GM18505 (cell line): ENCODE data around the gene POP7.

Experiments used
- ATAC-seq: cut with Tn5 transposase; IDR thresholded peaks from one replicate; pipeline ENCODE4 v1.9.1; 2021; ENCODE audit not compliant: unreplicated experiment
- POLR2A ChIP-seq: IDR thresholded peaks from 4 replicates; pipeline ENCODE4 v1.6.1; 2011; ENCODE audit warnings: borderline replicate concordance; ENCODE audit not compliant: insufficient read depth, insufficient read length; ENCODE audit errors: extremely low read depth

Gene POP7

DNA sequence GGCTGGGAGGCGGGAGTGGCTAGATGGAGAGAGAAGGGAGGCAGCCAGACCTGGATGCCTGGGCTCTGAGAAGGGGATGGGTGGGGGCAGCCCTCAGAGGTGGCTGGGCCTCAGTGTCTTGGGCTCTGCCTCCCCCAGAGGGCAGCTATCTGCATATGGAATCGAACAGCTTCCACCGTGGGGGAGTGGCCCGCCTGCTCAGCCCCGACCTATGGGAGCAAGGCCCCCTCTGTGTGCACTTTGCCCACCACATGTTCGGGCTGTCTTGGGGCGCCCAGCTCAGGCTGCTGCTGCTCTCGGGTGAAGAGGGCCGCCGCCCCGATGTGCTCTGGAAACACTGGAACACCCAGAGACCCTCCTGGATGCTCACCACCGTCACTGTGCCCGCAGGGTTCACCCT is 30.8 kb downstream of the POP7 start:
- TF ChIP-seq POLR2A, result no peak
- ATAC-seq, result no peak

DNA sequence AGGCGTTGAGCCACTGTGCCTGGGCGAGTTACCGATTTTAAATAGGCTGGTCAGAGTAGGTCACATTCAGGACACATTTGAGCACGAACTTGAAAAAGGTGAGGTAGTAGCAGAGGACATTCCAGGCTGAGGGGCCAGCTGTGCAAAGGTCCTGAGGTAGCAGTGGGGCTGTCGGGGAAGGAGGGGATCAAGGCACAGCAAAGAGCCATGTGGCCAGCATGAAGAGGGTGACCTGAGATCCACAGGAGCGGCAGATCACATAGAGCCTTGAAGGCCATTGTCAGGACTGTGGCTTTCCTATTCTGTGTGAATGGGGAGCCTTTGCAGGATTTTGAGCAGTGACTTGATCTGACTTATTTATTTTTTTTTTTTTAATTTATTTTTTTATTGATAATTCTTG is 34.0 kb downstream of the POP7 start:
- no peak for ATAC-seq

DNA sequence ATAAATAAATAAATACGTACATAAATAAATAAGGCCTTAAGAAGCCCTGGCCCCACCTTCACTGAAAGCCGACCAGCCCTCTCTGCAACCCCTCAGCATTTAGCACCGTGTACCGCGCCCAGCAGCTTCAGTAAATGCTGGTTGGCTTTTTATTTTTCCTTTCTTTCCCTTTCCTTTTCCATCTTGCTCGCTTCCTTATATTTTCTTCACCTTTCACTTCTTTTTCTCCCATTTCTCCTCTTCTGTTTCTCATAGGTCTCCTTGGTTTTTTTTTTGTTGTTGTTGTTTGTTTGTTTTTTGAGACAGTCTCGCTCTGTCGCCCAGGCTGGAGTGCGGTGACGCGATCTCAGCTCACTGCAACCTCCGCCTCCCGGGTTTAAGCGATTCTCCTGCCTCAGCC is 38.7 kb downstream of the POP7 start:
- no peak for TF ChIP-seq POLR2A

More for the DNA sequence above, 34.0 kb downstream of the POP7 start:
- no peak for TF ChIP-seq POLR2A

GRCh38 chr7:100745184-100745583 is 39.3 kb downstream of the POP7 start:
- ATAC-seq, result no peak
- no peak for TF ChIP-seq POLR2A

More for the DNA sequence above, 38.7 kb downstream of the POP7 start:
- ATAC-seq, result no peak

GRCh38 chr7:100752994-100753393 is 47.1 kb downstream of the POP7 start:
- no peak for TF ChIP-seq POLR2A
- ATAC-seq, result no peak

DNA sequence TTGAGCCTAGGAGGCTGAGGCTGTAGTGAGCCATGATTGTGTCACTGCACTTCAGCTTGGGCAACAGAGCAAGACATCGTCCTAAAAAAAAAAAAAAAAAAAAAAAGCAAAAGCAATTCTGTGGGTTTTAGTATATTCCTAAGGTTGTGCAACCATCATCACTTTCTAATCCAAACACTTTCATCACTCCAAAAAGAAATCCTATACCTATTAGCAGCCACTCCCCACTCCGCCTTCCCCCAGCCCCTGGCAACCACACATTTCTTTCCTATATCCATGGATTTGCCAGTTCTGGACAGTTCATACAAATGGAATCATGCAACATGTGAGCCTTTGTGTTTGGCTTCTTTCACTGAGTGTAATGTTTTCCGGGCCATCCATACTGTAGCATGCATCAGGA is 47.8 kb downstream of the POP7 start:
- TF ChIP-seq POLR2A, result no peak
- no peak for ATAC-seq
